GM23338 (cell line): ENCODE data around the gene DENND1B.

Source experiments
- CREB1 ChIP-seq: fragments of 250-450 bp; sonication (Bioruptor Pico); IDR thresholded peaks from 2 replicates; pipeline ENCODE4 v1.5.0; 2020; ENCODE audit warnings: low read depth, mild to moderate bottlenecking, moderate library complexity
- CTCF ChIP-seq, 2 experiments: fragments of 200-600 bp in 1 of 2; sonication (generic) in 1 of 2; conservative IDR thresholded peaks; 2 replicates each; pipeline versions ENCODE4 v1.5.1 to v1.6.1; 2016 to 2017; ENCODE audit warnings: antibody characterized with exemption in 2 of 2, low read depth in 2 of 2, mild to moderate bottlenecking in 2 of 2, moderate library complexity in 1 of 2
- EZH2 ChIP-seq: fragments of 200-600 bp; sonication (generic); IDR thresholded peaks from one replicate; pipeline ENCODE4 v1.8.0; 2017; ENCODE audit warnings: antibody characterized with exemption, mild to moderate bottlenecking, low read depth; ENCODE audit not compliant: unreplicated experiment
- EZH2phosphoT487 ChIP-seq: fragments of 200-600 bp; sonication (generic); IDR thresholded peaks from one replicate; pipeline ENCODE4 v1.8.1; 2018; ENCODE audit warnings: antibody characterized with exemption; ENCODE audit not compliant: unreplicated experiment
- REST ChIP-seq: IDR thresholded peaks from one replicate; pipeline ENCODE4 v1.6.1; 2018; ENCODE audit warnings: antibody characterized with exemption; ENCODE audit not compliant: unreplicated experiment

DNA sequence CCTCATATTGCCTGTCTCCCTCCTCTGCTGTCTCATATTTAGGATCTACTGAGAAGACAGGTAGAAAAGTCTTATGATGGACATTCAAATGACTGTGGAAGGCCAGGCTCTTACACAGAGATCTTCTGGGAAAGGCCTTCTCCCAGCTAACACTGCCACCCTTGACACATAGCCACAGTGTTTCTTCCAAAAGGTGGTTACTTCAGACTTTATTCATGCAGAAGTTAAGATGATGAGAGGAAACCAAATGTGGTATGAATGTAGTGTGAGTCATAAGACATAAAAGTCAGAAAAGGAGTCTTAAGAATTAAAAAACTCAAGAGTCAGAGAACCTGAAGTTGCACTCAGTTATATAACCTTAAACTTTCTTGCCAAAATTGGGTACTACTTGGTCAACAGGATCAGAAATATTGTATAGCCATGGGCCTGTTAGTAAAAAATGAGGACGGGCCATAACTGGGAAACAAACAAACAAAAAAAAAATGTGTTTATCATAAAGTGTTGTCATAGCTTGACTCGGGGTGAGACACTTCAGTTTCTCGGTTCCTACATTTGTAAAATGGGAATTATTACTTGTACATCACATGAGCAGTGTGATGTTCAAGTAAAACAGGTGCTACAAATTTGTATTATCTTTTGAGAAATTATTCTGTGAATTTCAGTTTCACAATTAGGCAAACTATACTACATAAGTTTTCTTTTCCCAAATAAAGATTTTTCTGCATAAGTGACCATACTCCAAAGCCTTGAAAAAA lies 1.2 kb upstream of the DENND1B start:
- TF ChIP-seq CTCF (conservative IDR thresholded peaks at IDR 0.05; ENCODE audit: low read depth in 2 of 2) (no peak), EZH2 (no peak), REST (no peak), EZH2phosphoT487 (no peak), CREB1 (no peak)
